ENCODE results near the gene MRPL19. TPM values are rescaled to one million over a fixed set of nuclear protein-coding genes. Genes with fewer than 3 reads are reported as not detected.

Gene MRPL19
- total and polyA plus RNA-seq, 2 donors (not counting 3 experiments of a cell fraction or from before 2014, with no cell fraction given), result 13.0 to 52.3 TPM

DNA sequence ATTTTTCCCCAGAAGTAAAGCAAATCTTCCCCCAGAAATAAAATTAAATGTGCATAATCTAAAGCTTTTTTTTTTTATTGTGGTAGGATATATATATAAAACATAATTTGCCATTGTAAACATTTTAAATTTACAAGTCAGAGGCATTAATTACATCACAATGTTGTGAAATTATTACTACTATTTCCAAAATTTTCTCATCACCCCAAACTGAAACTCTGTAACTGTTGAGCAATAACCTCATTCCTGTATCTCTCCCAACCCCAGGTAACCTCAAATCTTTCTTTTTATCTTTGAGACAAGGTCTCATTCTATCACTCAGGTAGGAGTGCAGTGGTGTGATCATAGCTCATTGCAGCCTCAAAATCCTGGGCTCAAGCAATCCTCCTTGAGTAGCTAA is 11.2 kb downstream of the MRPL19 start:
- intact Hi-C loops (cut with micrococcal nuclease), result no loop called here
- FAIRE-seq, result no peak
- peaks cover 2% of the 10 kb centered on the region for H3K9me1 ChIP-seq (replicated peaks; ENCODE audit: control insufficient read depth, extremely low read depth, insufficient read depth, low read length)
- H3K79me2 ChIP-seq (ENCODE audit: control insufficient read depth, insufficient read depth, low read length), result no peaks in the 10 kb centered on the region
- no peaks in the 10 kb centered on the region for H3K27me3 ChIP-seq (ENCODE audit: control insufficient read depth in 2 of 2, insufficient read depth in 2 of 2, low read length in 2 of 2)
- DNase-seq (ENCODE audit: low read depth, low spot score), result no peak
- BruUV-seq (replicated peaks), result no TSS peak
- TF ChIP-seq POLR2AphosphoS5 (IDR thresholded peaks at IDR 0.05; ENCODE audit: insufficient read depth, low read depth, low read length) (no peak), MYC (IDR thresholded peaks at IDR 0.05; ENCODE audit: low read depth, low read length) (no peak), CTCF (IDR thresholded peaks at IDR 0.05; ENCODE audit: extremely low read depth in 1 of 2, insufficient read depth in 1 of 2, low read depth in 1 of 2, low read length in 2 of 2) (no peak), POLR2A (IDR thresholded peaks at IDR 0.05; ENCODE audit: low read depth, low read length) (no peak), FOS (IDR thresholded peaks at IDR 0.05; ENCODE audit: borderline replicate concordance, insufficient read depth, low read length) (no peak), JUN (IDR thresholded peaks at IDR 0.05; ENCODE audit: borderline replicate concordance, insufficient read depth, insufficient read length, low read depth) (no peak), EZH2 (IDR thresholded peaks at IDR 0.05; ENCODE audit: borderline replicate concordance, low read depth, low read length, severe bottlenecking) (no peak), GATA2 (IDR thresholded peaks at IDR 0.05; ENCODE audit: insufficient read depth, insufficient read length, low read depth, low read length) (no peak)
- TF ChIP-seq, protein P1, sequence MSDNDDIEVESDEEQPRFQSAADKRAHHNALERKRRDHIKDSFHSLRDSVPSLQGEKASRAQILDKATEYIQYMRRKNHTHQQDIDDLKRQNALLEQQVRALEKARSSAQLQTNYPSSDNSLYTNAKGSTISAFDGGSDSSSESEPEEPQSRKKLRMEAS (IDR thresholded peaks at IDR 0.05; ENCODE audit: insufficient read depth, insufficient read length), result no peak
- ChIA-PET POLR2A (no interaction called here), CTCF (interaction anchor here (1.0 to 2.7 kb wide), 4 partner anchors 10 to 30 kb away, joined by 3 to 11 read pairs (median 4); no protein-coding TSS in a partner anchor)
- peaks cover 14 to 26% of the 10 kb centered on the region in 2 experiments for H3K36me3 ChIP-seq (ENCODE audit: control insufficient read depth in 2 of 2, extremely low read depth in 1 of 2, insufficient read depth in 2 of 2, low read length in 2 of 2)
- H3K9me3 ChIP-seq (replicated peaks; ENCODE audit: control insufficient read depth, insufficient read depth, low read length), result no peaks in the 10 kb centered on the region
- no peaks in the 10 kb centered on the region for H3K4me1 ChIP-seq (ENCODE audit: control insufficient read depth, extremely low read depth, insufficient read depth, low read length)
- H3K9ac ChIP-seq (replicated peaks; ENCODE audit: extremely low read depth, insufficient read depth, low read length), result no peak overlapping the region
- no peaks in the 10 kb centered on the region for H4K20me1 ChIP-seq (replicated peaks; ENCODE audit: control insufficient read depth, extremely low read depth, insufficient read depth, low read length)
- no peak overlapping the region for H3K27ac ChIP-seq (ENCODE audit: insufficient read depth, low read depth, low read length)
- H3K4me2 ChIP-seq (ENCODE audit: insufficient read depth, low read length), result no peak overlapping the region
- no peak overlapping the region for H3K4me3 ChIP-seq (replicated peaks in 1 of 3; ENCODE audit: insufficient read depth in 1 of 3, low read depth in 1 of 3, low read length in 3 of 3)
- dilution Hi-C loops (cut with MboI; ENCODE audit: extremely low pct_ligation_motif_present, low sequenced_read_pairs), result no loop called here
- no peak overlapping the region for H2AFZ ChIP-seq (ENCODE audit: low read depth, low read length)

All from endothelial cell of umbilical vein (primary cell).